ENCODE measurements around the gene SYT11. TPM values are rescaled to one million over a fixed set of nuclear protein-coding genes. Genes with fewer than 3 reads are reported as not detected.

Gene SYT11
- total and polyA plus RNA-seq, 12 donors: 1.1 to 28.2 (median 8.1) TPM

DNA sequence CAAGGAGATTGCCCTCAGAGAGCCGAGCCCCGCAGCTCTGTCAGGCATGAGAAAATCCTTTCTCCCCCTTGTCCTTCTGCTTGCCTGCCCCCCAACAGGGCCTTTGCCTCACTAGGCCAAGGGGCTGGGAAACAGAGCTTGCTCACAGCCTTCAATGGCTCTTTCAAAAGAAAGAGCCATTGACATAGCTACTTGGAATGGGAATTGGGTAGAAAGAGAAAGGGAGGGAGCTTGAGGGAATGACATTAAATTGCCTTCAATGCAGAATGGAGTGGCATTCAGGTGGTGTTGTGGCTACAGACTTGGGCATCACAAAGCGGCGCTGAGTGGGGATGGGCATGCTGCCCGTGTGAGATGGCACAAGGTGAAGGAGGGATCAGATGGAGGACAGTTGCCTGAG is 13.2 kb downstream of the SYT11 start:
- 91 to 95% (median 93%) methylated on average over 5 of the region's 5 CpGs for WGBS, 4 donors
- H3K4me1 ChIP-seq (replicated peaks in 1 of 2): peaks cover 5 to 20% of the 10 kb centered on the region in 2 donors
- H3K27ac ChIP-seq: no peak overlapping the region
- no peak for TF ChIP-seq POLR2A (IDR thresholded peaks at IDR 0.05)
- TF ChIP-seq, protein P1, sequence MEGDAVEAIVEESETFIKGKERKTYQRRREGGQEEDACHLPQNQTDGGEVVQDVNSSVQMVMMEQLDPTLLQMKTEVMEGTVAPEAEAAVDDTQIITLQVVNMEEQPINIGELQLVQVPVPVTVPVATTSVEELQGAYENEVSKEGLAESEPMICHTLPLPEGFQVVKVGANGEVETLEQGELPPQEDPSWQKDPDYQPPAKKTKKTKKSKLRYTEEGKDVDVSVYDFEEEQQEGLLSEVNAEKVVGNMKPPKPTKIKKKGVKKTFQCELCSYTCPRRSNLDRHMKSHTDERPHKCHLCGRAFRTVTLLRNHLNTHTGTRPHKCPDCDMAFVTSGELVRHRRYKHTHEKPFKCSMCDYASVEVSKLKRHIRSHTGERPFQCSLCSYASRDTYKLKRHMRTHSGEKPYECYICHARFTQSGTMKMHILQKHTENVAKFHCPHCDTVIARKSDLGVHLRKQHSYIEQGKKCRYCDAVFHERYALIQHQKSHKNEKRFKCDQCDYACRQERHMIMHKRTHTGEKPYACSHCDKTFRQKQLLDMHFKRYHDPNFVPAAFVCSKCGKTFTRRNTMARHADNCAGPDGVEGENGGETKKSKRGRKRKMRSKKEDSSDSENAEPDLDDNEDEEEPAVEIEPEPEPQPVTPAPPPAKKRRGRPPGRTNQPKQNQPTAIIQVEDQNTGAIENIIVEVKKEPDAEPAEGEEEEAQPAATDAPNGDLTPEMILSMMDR (IDR thresholded peaks at IDR 0.05): no peak
- H3K27me3 ChIP-seq: no peaks in the 10 kb centered on the region
- no peaks in the 10 kb centered on the region for H3K36me3 ChIP-seq (replicated peaks in 1 of 2)
- no peaks in the 10 kb centered on the region for H3K9me3 ChIP-seq (replicated peaks in 1 of 3)
- intact Hi-C loops (cut with DNase I): no loop called here
- DNase-seq: no peak
- no peak overlapping the region for H3K4me3 ChIP-seq

- DNase-seq: peak in 2 of 7 donors; percentile 21 to 36
- TF ChIP-seq, protein P1 (IDR thresholded peaks at IDR 0.05): no peak
- no peak for TF ChIP-seq POLR2A (IDR thresholded peaks at IDR 0.05)
- peaks cover 5 to 20% of the 10 kb centered on the region in 2 donors for H3K4me1 ChIP-seq (replicated peaks in 1 of 2)
- H3K9me3 ChIP-seq (replicated peaks in 1 of 3): no peaks in the 10 kb centered on the region
- no peak overlapping the region for H3K27ac ChIP-seq
- no peak overlapping the region for H3K4me3 ChIP-seq
- 82 to 87% (median 85%) methylated on average over 7 to 9 of the region's 9 CpGs for WGBS, 4 donors
- no peaks in the 10 kb centered on the region for H3K27me3 ChIP-seq
- no peaks in the 10 kb centered on the region for H3K36me3 ChIP-seq (replicated peaks in 1 of 2)
- intact Hi-C loops (cut with DNase I): no loop called here
These were observed 14.5 kb downstream of the SYT11 start for GRCh38 chr1:155873860-155874259.

DNA sequence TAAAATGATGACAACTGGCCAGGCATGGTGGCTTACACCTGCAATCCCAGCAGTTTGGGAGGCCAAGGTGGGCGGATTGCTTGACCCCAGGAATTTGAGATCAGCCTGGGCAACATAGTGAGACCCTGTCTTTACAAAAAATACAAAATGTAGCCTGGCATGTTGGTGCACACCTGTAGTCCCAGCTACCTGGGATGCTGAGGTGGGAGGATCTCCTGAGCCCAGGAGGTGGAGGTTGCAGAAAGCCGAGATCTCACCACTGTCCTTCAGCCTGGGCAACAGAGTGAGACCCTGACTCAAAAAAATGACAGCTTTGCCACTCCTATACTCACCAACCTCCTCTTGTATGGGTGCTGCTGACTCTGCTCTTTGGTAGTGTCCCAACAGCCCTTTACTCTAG is 18.6 kb downstream of the SYT11 start:
- WGBS, 4 donors: 89 to 100% (median 96%) methylated on average over 2 of the region's 2 CpGs
- Histone ChIP-seq H3K27ac (no peak overlapping the region), H3K36me3 (replicated peaks in 1 of 2) (no peaks in the 10 kb centered on the region), H3K27me3 (no peaks in the 10 kb centered on the region), H3K9me3 (replicated peaks in 1 of 3) (no peaks in the 10 kb centered on the region), H3K4me1 (replicated peaks in 1 of 2) (no peaks in the 10 kb centered on the region), H3K4me3 (no peak overlapping the region)
- intact Hi-C loops (cut with DNase I): no loop called here
- DNase-seq: no peak
- TF ChIP-seq, protein P1 (IDR thresholded peaks at IDR 0.05): no peak
- no peak for TF ChIP-seq POLR2A (IDR thresholded peaks at IDR 0.05)

DNA sequence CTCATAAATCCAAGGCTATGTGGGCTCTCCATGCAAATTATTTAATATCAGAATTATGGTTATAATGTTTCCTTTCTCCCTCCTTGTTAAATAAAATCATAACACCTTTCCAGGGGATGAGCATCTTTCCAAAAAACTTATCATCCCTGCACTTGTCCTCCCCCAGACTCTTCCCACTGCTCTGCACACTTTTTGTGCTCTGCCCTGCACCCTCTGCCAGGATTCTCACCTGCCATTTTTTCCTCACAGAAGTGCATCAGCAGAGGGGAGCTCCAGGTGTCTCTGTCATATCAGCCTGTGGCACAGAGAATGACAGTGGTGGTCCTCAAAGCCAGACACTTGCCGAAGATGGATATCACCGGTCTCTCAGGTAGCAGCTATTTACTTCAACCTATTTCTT is 20.9 kb downstream of the SYT11 start:
- no peaks in the 10 kb centered on the region for H3K36me3 ChIP-seq (replicated peaks in 1 of 2)
- DNase-seq: no peak
- H3K4me1 ChIP-seq (replicated peaks in 1 of 2): peaks cover 0 to 11% of the 10 kb centered on the region in 2 donors
- no peak overlapping the region for H3K4me3 ChIP-seq
- no peaks in the 10 kb centered on the region for H3K9me3 ChIP-seq (replicated peaks in 1 of 3)
- 96 to 100% (median 99%) methylated on average over 2 of the region's 2 CpGs for WGBS, 4 donors
- TF ChIP-seq, protein P1 (IDR thresholded peaks at IDR 0.05): no peak
- TF ChIP-seq POLR2A (IDR thresholded peaks at IDR 0.05): no peak
- no peak overlapping the region for H3K27ac ChIP-seq
- H3K27me3 ChIP-seq: no peaks in the 10 kb centered on the region
- intact Hi-C loops (cut with DNase I): no loop called here
